ENCODE measurements around the gene ARMCX4.
"Not testable (repeated sequence)": the region's sequence is repeated elsewhere in the genome, so short reads cannot be mapped to it uniquely, and the experiment has no call there.

ARMCX4 gene
- 3.9 to 14.7 reads per million in 2 experiments for total RNA-seq

GRCh38 chrX:101485212-101485949 lies at the start of gene ARMCX4:
Gene ARMCX4 (plus strand): TSS chrX:101485456. CDS start chrX:101488590, 3,134 bp downstream.
- DNase-seq (ENCODE audit: low read depth) = peak; percentile 30

GRCh38 chrX:101442085-101442484 lies 43.2 kb upstream of the ARMCX4 start:
- DNase-seq (ENCODE audit: low read depth) = no peak

- DNase-seq (ENCODE audit: low read depth) = no peak
These were observed 36.0 kb upstream of the ARMCX4 start for GRCh38 chrX:101449279-101449678.

- DNase-seq (ENCODE audit: low read depth) = no peak
These were observed 35.2 kb upstream of the ARMCX4 start for GRCh38 chrX:101450085-101450484.

GRCh38 chrX:101450961-101451360 lies 34.3 kb upstream of the ARMCX4 start:
- DNase-seq (ENCODE audit: low read depth) = no peak

- no peak for DNase-seq (ENCODE audit: low read depth)
These were observed 33.2 kb upstream of the ARMCX4 start for GRCh38 chrX:101452056-101452455.

- no peak for DNase-seq (ENCODE audit: low read depth)
These were observed 24.6 kb upstream of the ARMCX4 start for GRCh38 chrX:101460669-101461068.

GRCh38 chrX:101462892-101463291 lies 22.4 kb upstream of the ARMCX4 start:
- DNase-seq (ENCODE audit: low read depth) = no peak

- DNase-seq (ENCODE audit: low read depth) = no peak
These were observed 6.9 kb upstream of the ARMCX4 start for GRCh38 chrX:101478366-101478765.

- DNase-seq (ENCODE audit: low read depth) = no peak
These were observed 3.0 kb upstream of the ARMCX4 start for GRCh38 chrX:101482296-101482695.

GRCh38 chrX:101483705-101484104 lies 1.6 kb upstream of the ARMCX4 start:
- DNase-seq (ENCODE audit: low read depth) = no peak

- no peak for DNase-seq (ENCODE audit: low read depth)
These were observed 1.1 kb upstream of the ARMCX4 start for GRCh38 chrX:101484135-101484534.

- DNase-seq (ENCODE audit: low read depth) = no peak
These were observed 3.5 kb downstream of the ARMCX4 start for GRCh38 chrX:101488796-101489195.

GRCh38 chrX:101491943-101492342 lies 6.7 kb downstream of the ARMCX4 start:
- DNase-seq (ENCODE audit: low read depth) = no peak

- DNase-seq (ENCODE audit: low read depth) = no peak
These were observed 8.0 kb downstream of the ARMCX4 start for GRCh38 chrX:101493225-101493624.

GRCh38 chrX:101502929-101503328 lies 17.7 kb downstream of the ARMCX4 start:
- not testable (repeated sequence) for DNase-seq (ENCODE audit: low read depth)

- DNase-seq (ENCODE audit: low read depth) = no peak
These were observed 22.1 kb downstream of the ARMCX4 start for GRCh38 chrX:101507372-101507771.

GRCh38 chrX:101507986-101508385 lies 22.7 kb downstream of the ARMCX4 start:
- DNase-seq (ENCODE audit: low read depth) = no peak

- no peak for DNase-seq (ENCODE audit: low read depth)
These were observed 45.7 kb downstream of the ARMCX4 start for GRCh38 chrX:101530944-101531343.

All from T follicular helper cell (primary cell).